Loucy (cell line): Measurements from ENCODE around the gene KCNH4.

Source experiments
- CTCF ChIP-seq: fragments of 200-600 bp; sonication (generic); conservative IDR thresholded peaks from 2 replicates; pipeline ENCODE4 v1.5.1; 2014; ENCODE audit warnings: mild to moderate bottlenecking, antibody characterized with exemption, low read length
- EZH2phosphoT487 ChIP-seq: fragments of 200-600 bp; IDR thresholded peaks from 2 replicates; pipeline ENCODE4 v1.6.1; 2018; ENCODE audit warnings: antibody characterized with exemption, mild to moderate bottlenecking, moderate library complexity, borderline replicate concordance

GRCh38 chr17:42171831-42172230 lies 9.1 kb downstream of the KCNH4 start:
- TF ChIP-seq CTCF (no peak), EZH2phosphoT487 (no peak)
